Upper lobe of left lung (tissue), 6 donors: Measurements from ENCODE around the gene PPFIA3. TPM values are rescaled to one million over a fixed set of nuclear protein-coding genes. Genes with fewer than 3 reads are reported as not detected.

Experiments used
- ATAC-seq, 2 donors: fragments of 200-7000 bp; cut with Tn5 transposase; one replicate each; pipeline ENCODE4 v1.9.1; 2022; ENCODE audit warnings: mild to moderate bottlenecking in 2 of 2, moderate library complexity in 2 of 2; ENCODE audit not compliant: low FRiP score in 2 of 2
- DNase-seq, 2 donors: peaks; one replicate each; pipeline ENCODE4 v3.0.0-alpha.2; 2019 to 2020
- H3K27ac ChIP-seq, 4 donors: fragments of 200-600 bp; sonication (generic); one replicate each; pipeline ENCODE4 v1.5.1; 2016 to 2019
- H3K27me3 ChIP-seq, 4 donors: fragments of 200-600 bp; sonication (generic); one replicate each; pipeline ENCODE4 v1.5.1; 2017 to 2019
- H3K36me3 ChIP-seq, 4 donors: fragments of 200-600 bp; sonication (generic); one replicate each; pipeline ENCODE4 v1.5.1; 2016 to 2019
- H3K4me1 ChIP-seq, 4 donors: fragments of 200-600 bp; sonication (generic); one replicate each; pipeline ENCODE4 v1.5.1; 2018 to 2019
- H3K4me3 ChIP-seq, 4 donors: fragments of 200-600 bp; sonication (generic); one replicate each; pipeline ENCODE4 v1.5.1; 2017 to 2019; ENCODE audit warnings: mild to moderate bottlenecking in 2 of 4, moderate library complexity in 1 of 4
- H3K9me3 ChIP-seq, 4 donors: fragments of 200-600 bp; sonication (generic); one replicate each; pipeline ENCODE4 v1.5.1; 2018 to 2019
- CTCF ChIP-seq, 6 experiments: fragments of 450-650 bp in 4 of 6; fragments of 200-600 bp in 2 of 6; sonication (generic) in 2 of 6; IDR thresholded peaks; one replicate each; pipeline ENCODE4 v1.5.1; 2016 to 2019; ENCODE audit warnings: antibody characterized with exemption in 6 of 6
- EP300 ChIP-seq, 4 donors: sonication (generic); formaldehyde crosslinking; IDR thresholded peaks; one replicate each; pipeline ENCODE4 v1.5.1; 2017; ENCODE audit warnings: antibody characterized with exemption in 4 of 4, control low read depth in 2 of 4
- POLR2A ChIP-seq, 4 donors: fragments of 450-650 bp; IDR thresholded peaks; one replicate each; pipeline ENCODE4 v1.5.1; 2016 to 2017; ENCODE audit warnings: antibody characterized with exemption in 4 of 4, mild to moderate bottlenecking in 2 of 4
- POLR2AphosphoS5 ChIP-seq, 2 donors: sonication (generic); formaldehyde crosslinking; IDR thresholded peaks; one replicate each; pipeline ENCODE4 v1.5.1; 2017; ENCODE audit warnings: antibody characterized with exemption in 2 of 2
- WGBS, 2 donors: methylation state at CpG; one replicate each; pipeline ENCODE4 v1.1.5; 2017 to 2018; 5-methylcytosine and 5-hydroxymethylcytosine counted together
- total RNA-seq, 6 donors: library from RNA; depleted of rRNA in 4 of 6; stranded (reverse); fragments of >200 nt in 4 of 6; gene quantifications; one replicate each; pipeline versions ENCODE4 v1.1.0 to v1.2.1, GENCODE V29; 2016 to 2021
- donor health status: DM: no; HTN: no; CAD: no; lungs with moderate emphysema.
- donor health status: DM: no; HTN: yes; CAD: no; lungs with severe emphysema.

Gene PPFIA3
- total RNA-seq, 6 donors from 2014 or later, result 2.4 to 11.5 (median 5.9) TPM

GRCh38 chr19:49103331-49104085, 15.8 kb upstream of the PPFIA3 start:
- Histone ChIP-seq H3K36me3 (peaks cover 28 to 100% (median 99%) of the 10 kb centered on the region in 4 donors), H3K27me3 (no peaks in the 10 kb centered on the region), H3K27ac (no peak overlapping the region), H3K4me1 (no peaks in the 10 kb centered on the region), H3K9me3 (no peaks in the 10 kb centered on the region), H3K4me3 (no peak overlapping the region)
- no peak for TF ChIP-seq POLR2A (IDR thresholded peaks at IDR 0.05)
- 92 to 93% methylated on average over 17 to 32 of the region's 33 CpGs for WGBS, 2 donors
- ATAC-seq (no peak), DNase-seq (peak in 1 of 2 donors; percentile 49)

DNA sequence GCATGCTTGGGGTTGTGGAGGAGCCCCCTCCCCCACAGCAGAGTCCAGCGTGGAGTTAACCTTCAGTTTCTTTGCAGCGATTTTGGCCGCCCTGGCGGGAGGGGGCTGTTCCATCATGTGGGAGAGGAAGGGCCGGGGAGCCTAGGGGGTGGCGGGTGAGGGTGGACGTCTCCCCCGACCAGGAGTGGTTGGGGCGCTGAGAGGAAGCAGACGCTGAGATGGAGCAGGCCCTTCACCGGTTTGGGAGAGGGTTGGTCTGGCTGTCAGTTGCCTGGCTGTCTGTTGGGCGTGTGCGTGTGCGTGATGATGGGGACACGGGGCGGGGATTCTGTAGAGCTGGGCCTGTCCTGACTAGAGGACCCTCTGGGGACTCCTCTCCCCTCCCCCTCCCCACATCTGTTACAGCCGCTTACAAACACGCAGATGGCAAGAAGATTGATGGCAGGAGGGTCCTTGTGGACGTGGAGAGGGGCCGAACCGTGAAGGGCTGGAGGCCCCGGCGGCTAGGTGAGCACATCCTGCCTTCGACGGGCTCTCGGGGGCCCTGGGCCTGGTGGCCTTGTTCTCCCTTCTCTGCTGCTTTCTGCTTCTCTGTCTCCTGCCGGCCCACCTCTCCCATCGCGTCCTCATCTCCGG, 15.0 kb upstream of the PPFIA3 start:
- 79 to 82% methylated on average over 24 to 30 of the region's 30 CpGs for WGBS, 2 donors
- Histone ChIP-seq H3K4me1 (no peaks in the 10 kb centered on the region), H3K27me3 (no peaks in the 10 kb centered on the region), H3K4me3 (no peak overlapping the region), H3K9me3 (no peaks in the 10 kb centered on the region), H3K27ac (no peak overlapping the region), H3K36me3 (peaks cover 28 to 100% (median 95%) of the 10 kb centered on the region in 4 donors)
- TF ChIP-seq CTCF (IDR thresholded peaks at IDR 0.05) (no peak), POLR2AphosphoS5 (IDR thresholded peaks at IDR 0.05) (no peak), POLR2A (IDR thresholded peaks at IDR 0.05) (no peak), EP300 (IDR thresholded peaks at IDR 0.05) (no peak)
- no peak for ATAC-seq
- peak in 1 of 2 donors; percentile 54 for DNase-seq

GRCh38 chr19:49106648-49107135, 12.7 kb upstream of the PPFIA3 start:
- Histone ChIP-seq H3K27ac (no peak overlapping the region), H3K4me1 (no peaks in the 10 kb centered on the region), H3K27me3 (no peaks in the 10 kb centered on the region), H3K4me3 (no peak overlapping the region), H3K9me3 (no peaks in the 10 kb centered on the region), H3K36me3 (peaks cover 19 to 80% (median 72%) of the 10 kb centered on the region in 4 donors)
- 72 to 76% methylated on average over 9 to 12 of the region's 12 CpGs for WGBS, 2 donors
- TF ChIP-seq POLR2A (IDR thresholded peaks at IDR 0.05) (no peak), EP300 (IDR thresholded peaks at IDR 0.05) (no peak), POLR2AphosphoS5 (IDR thresholded peaks at IDR 0.05) (no peak), CTCF (IDR thresholded peaks at IDR 0.05) (peak; percentile 50 to 78 (median 63))
- ATAC-seq (peak in 1 of 2 donors; percentile 35), DNase-seq (no peak)

GRCh38 chr19:49107625-49108459, 11.5 kb upstream of the PPFIA3 start:
- peaks cover 9 to 69% (median 60%) of the 10 kb centered on the region in 4 donors for H3K36me3 ChIP-seq
- no peak for ATAC-seq
- H3K4me1 ChIP-seq, result no peaks in the 10 kb centered on the region
- peak in 1 of 2 donors; percentile 83 for DNase-seq
- H3K27me3 ChIP-seq, result no peaks in the 10 kb centered on the region
- no peak overlapping the region for H3K27ac ChIP-seq
- 95 to 96% methylated on average over 87 to 91 of the region's 93 CpGs for WGBS, 2 donors
- H3K4me3 ChIP-seq, result no peak overlapping the region
- no peak for TF ChIP-seq POLR2AphosphoS5 (IDR thresholded peaks at IDR 0.05)
- TF ChIP-seq POLR2A (IDR thresholded peaks at IDR 0.05), result no peak
- TF ChIP-seq CTCF (IDR thresholded peaks at IDR 0.05), result no peak
- TF ChIP-seq EP300 (IDR thresholded peaks at IDR 0.05), result no peak
- no peaks in the 10 kb centered on the region for H3K9me3 ChIP-seq

DNA sequence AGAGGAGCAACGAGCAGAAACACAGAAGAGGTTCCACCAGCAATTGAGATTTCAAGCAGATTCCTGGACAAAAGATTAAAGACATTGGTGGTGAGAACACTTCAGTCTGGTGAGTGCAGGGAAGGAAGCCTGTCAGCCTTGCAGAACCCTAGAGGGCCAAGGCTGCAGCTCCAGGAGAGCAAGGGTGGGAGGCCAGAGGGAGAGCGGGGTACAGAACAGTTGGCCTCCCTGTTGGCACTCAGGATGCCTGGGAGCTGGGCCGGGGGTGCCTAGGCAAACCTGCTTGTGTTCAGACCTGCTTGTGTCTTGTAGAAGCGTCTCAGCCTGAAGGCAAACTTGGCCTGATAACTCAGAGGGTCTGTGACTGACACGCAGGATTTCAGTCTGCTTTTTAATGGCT, 10.3 kb upstream of the PPFIA3 start:
- H3K4me3 ChIP-seq, result no peak overlapping the region
- WGBS, 2 donors, result 82 to 87% methylated on average over 5 of the region's 5 CpGs
- peaks cover 7 to 9% (median 8%) of the 10 kb centered on the region in 4 donors for H3K4me1 ChIP-seq
- peaks cover 9 to 57% (median 49%) of the 10 kb centered on the region in 4 donors for H3K36me3 ChIP-seq
- H3K27ac ChIP-seq, result no peak overlapping the region
- no peak for ATAC-seq
- DNase-seq, result no peak
- no peaks in the 10 kb centered on the region for H3K27me3 ChIP-seq
- no peaks in the 10 kb centered on the region for H3K9me3 ChIP-seq
- TF ChIP-seq POLR2AphosphoS5 (IDR thresholded peaks at IDR 0.05), result no peak
- TF ChIP-seq CTCF (IDR thresholded peaks at IDR 0.05), result no peak
- no peak for TF ChIP-seq POLR2A (IDR thresholded peaks at IDR 0.05)
